Measurements from ENCODE around the gene TMEM74B.

TMEM74B gene

GRCh38 chr20:1202762-1203504 is 18.2 kb upstream of the TMEM74B start, which contains the start of gene C20orf202:
Gene C20orf202, plus strand, starts transcription at chr20:1203454. Its CDS starts 132 bp downstream, at chr20:1203586.
- no peak within 1 kb of the TSS for H3K4me3 ChIP-seq (ENCODE audit: low read depth, low read length)
- TF ChIP-seq CTCF (IDR thresholded peaks at IDR 0.05; ENCODE audit: borderline replicate concordance, insufficient read depth, low read depth, low read length): no peak

GRCh38 chr20:1199964-1200363 is 15.2 kb upstream of the TMEM74B start:
- no peak for TF ChIP-seq CTCF (IDR thresholded peaks at IDR 0.05; ENCODE audit: borderline replicate concordance, insufficient read depth, low read depth, low read length)
- H3K4me3 ChIP-seq (ENCODE audit: low read depth, low read length): no peak overlapping the region

- H3K4me3 ChIP-seq (ENCODE audit: low read depth, low read length): no peak overlapping the region
- no peak for TF ChIP-seq CTCF (IDR thresholded peaks at IDR 0.05; ENCODE audit: borderline replicate concordance, insufficient read depth, low read depth, low read length)
Measured at GRCh38 chr20:1199212-1199873, 14.6 kb upstream of the TMEM74B start.

GRCh38 chr20:1198751-1199150 is 14.0 kb upstream of the TMEM74B start:
- no peak overlapping the region for H3K4me3 ChIP-seq (ENCODE audit: low read depth, low read length)
- TF ChIP-seq CTCF (IDR thresholded peaks at IDR 0.05; ENCODE audit: borderline replicate concordance, insufficient read depth, low read depth, low read length): no peak

- no peak for TF ChIP-seq CTCF (IDR thresholded peaks at IDR 0.05; ENCODE audit: borderline replicate concordance, insufficient read depth, low read depth, low read length)
- H3K4me3 ChIP-seq (ENCODE audit: low read depth, low read length): no peak overlapping the region
Measured at GRCh38 chr20:1197801-1198200, 13.0 kb upstream of the TMEM74B start.

- no peak overlapping the region for H3K4me3 ChIP-seq (ENCODE audit: low read depth, low read length)
- no peak for TF ChIP-seq CTCF (IDR thresholded peaks at IDR 0.05; ENCODE audit: borderline replicate concordance, insufficient read depth, low read depth, low read length)
Measured at GRCh38 chr20:1196634-1197033, 11.9 kb upstream of the TMEM74B start.

GRCh38 chr20:1195226-1195625 is 10.4 kb upstream of the TMEM74B start:
- TF ChIP-seq CTCF (IDR thresholded peaks at IDR 0.05; ENCODE audit: borderline replicate concordance, insufficient read depth, low read depth, low read length): no peak
- no peak overlapping the region for H3K4me3 ChIP-seq (ENCODE audit: low read depth, low read length)
